ENCODE results near the gene UFSP1.

Gene UFSP1

DNA sequence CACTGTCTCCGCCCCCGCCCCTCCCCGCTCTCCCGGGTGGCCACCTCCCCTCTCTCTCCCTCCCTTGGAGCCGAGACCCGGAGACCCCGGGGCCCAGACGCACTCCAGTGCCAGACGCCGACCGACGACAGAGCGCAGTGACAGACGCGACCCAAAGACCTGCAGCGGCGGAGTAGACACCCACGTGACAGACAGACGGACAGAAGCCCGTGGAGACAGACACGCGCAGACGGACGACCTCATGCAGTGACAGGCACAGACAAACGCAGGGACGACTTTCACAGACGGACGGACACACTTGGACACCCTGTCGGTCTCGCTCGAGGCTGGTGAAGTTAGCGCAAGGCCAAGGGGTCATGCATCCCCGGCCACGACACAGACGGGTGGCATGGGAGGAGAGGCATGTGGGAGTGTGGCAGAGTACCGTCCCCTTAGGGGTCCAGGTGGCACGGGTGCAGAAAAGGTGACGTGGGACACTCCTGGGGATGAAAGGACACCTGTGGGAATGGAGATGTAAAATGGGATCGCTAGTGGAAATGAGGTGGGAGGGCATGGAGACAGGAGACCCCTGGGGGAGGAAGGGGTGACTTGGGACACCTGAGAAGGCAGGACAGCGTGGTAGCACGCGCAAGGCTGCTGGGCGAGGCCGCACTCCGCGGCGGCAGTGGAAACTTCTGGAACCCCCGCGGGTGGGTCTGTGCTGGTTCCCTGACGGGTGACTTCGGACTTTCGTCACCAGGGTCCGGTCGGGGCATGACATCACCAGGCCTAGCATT is 6.6 kb upstream of the UFSP1 start:
- DNase-seq (ENCODE audit: low spot score), result no peak

- no peak for DNase-seq (ENCODE audit: low spot score)
These were observed 6.1 kb upstream of the UFSP1 start, which contains the start of gene ACHE for GRCh38 chr7:100895701-100895955. Gene ACHE, minus strand, starts transcription at chr7:100895888. Its CDS starts 1,656 bp downstream, at chr7:100894232.

- DNase-seq (ENCODE audit: low spot score), result peak; percentile 70
These were observed 5.6 kb upstream of the UFSP1 start for GRCh38 chr7:100894860-100895700.

- peak; percentile 5 for DNase-seq (ENCODE audit: low spot score)
These were observed 4.6 kb upstream of the UFSP1 start for GRCh38 chr7:100893910-100894721.

GRCh38 chr7:100893318-100893895 is 3.9 kb upstream of the UFSP1 start:
- no peak for DNase-seq (ENCODE audit: low spot score)

DNA sequence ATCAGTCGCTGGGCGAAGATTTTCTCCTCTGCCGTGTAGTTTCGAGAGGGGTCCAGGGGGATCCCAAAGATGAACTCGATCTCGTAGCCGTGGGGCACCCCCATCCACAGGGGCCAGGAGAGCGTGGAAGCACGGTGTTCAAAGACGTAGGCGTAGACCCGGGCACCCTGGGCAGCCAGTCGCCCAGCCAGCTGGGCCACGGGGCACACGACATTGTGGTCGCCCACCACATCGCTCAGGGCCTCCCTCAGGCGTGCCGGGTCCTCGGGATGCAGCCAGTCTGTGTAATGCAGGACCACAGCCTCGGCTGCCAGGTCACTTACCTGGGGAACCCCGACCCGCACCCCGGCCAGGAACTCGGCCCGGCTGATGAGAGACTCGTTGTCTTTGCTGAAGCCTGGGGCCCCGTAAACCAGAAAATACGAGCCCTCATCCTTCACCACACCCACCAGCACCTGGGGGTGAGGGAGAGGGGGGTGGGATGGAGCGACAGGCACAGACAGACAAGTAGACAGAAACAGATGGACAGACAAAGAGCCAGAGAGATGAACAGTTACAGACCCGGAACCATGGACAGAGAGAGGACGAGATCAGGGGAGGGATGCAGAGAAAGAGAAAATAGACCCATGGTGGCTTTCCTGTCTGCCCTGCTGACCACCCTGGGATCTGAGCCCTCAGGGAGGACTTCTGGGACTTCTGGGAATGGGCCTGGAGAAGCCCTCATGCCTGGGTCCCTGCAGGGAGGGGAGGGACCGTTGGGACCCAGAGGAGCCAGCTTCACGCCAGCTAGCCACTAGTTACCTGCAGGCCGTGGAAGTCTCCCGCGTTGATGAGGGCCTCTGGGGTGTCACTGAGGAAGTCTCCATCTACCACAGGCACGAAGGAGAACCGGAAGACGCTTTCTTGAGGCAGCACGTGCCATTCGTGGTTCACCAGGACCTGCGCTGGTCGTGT is 3.1 kb upstream of the UFSP1 start:
- peak; percentile 3 for DNase-seq (ENCODE audit: low spot score)

- peak; percentile 25 for DNase-seq (ENCODE audit: low spot score)
These were observed 2.2 kb upstream of the UFSP1 start for GRCh38 chr7:100891568-100892247.

DNA sequence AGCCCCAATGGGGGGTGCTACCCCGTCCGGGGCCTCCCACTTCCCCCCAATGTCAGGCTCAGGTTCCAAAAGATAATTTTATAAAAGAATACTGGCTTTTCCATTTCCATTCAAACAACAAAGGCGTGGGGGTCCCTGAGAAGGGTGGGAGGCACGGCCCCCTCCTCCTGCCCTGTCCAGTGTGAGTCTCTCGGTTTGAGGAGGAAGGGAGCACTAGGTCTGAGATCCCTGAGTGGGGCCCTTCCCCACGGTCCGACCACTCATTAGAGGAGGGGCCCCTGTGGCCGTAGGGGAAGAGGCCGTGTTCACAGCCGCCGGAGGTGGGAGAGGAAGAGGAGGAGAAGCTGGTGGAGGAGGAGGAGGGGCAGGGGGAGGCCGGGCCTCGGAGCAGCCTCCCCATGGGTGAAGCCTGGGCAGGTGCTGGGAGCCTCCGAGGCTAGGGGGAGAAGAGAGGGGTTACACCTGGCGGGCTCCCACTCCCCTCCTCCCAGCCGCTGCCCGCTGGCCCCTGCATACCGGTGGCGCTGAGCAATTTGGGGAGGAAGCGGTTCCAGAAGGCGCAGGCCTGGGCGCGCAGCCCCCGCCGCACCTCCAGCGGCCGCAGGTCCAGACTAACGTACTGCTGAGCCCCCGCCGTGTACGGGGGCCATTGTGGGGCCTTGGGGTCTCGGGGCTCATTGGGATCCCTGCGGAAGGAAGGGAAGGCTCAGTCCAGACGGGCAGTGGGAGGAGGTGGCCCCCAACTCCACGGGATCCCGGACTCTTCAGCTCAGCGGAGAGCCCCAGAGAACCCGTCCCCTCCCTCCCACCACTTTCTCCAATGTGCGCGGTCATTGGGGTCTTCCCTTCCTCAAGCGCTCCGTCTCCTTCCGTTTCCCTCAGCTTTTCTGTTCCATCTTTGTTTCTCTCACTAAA is 1.4 kb upstream of the UFSP1 start:
- peak; percentile 15 for DNase-seq (ENCODE audit: low spot score)

- no peak for DNase-seq (ENCODE audit: low spot score)
These were observed 1.1 kb downstream of the UFSP1 start for GRCh38 chr7:100888291-100888987.

DNA sequence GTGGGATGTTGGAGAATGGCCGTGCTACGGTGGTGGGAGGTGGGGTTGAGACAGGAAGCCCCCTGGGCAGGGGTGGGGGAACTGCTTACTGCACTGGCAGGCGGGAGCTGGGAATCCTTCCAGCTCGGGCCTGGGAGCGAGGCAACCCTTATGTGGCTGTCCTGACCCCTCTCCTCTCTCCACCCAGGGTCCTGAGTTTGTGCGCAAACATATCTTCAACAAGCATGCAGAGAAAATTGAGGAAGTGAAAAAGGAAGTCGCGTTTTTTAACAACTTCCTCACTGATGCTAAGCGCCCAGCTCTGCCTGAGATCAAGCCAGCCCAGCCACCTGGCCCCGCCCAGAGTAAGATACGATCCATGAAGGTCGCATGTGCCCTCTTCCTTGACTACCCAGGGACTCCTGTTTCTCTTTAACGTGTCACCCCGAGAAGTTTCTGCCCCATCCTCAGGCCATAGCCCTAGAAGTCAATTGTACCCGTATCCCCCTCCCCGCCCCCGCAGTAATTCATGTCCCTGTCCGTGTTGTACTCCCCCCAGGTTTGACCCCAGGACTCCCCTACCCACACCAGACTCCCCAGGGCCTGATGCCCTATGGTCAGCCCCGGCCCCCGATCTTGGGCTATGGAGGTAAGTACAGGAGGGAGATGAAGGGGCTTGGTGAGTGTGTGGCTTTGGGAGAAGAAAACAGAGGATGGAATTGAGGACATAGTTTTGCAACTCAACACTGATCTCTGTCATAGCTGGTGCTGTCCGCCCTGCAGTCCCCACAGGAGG is 1.8 kb downstream of the UFSP1 start:
- no peak for DNase-seq (ENCODE audit: low spot score)

DNA sequence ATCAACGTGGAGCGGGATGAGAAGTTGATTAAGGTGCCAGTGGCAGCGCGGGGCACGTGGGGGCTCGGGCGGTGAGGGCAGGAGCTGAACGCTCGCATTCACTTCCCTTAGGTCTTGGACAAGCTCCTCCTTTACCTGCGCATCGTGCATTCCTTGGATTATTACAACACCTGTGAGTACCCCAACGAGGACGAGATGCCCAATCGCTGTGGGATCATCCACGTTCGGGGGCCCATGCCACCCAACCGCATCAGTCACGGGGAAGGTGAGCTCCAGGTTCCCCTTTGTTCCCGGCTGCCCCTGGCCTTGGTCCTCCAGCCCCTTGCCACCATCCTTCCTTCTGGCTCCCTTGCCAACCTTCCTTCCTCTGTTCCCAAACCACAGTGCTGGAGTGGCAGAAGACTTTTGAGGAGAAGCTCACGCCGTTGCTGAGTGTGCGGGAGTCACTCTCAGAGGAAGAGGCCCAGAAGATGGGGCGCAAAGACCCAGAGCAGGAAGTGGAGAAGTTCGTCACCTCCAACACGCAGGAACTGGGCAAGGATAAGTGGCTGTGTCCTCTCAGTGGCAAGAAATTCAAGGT is 2.5 kb downstream of the UFSP1 start:
- DNase-seq (ENCODE audit: low spot score), result no peak

GRCh38 chr7:100886142-100886935 is 3.2 kb downstream of the UFSP1 start:
- no peak for DNase-seq (ENCODE audit: low spot score)

- DNase-seq (ENCODE audit: low spot score), result no peak
These were observed 3.9 kb downstream of the UFSP1 start for GRCh38 chr7:100885440-100886141.

- no peak for DNase-seq (ENCODE audit: low spot score)
These were observed 4.6 kb downstream of the UFSP1 start for GRCh38 chr7:100884736-100885439.

DNA sequence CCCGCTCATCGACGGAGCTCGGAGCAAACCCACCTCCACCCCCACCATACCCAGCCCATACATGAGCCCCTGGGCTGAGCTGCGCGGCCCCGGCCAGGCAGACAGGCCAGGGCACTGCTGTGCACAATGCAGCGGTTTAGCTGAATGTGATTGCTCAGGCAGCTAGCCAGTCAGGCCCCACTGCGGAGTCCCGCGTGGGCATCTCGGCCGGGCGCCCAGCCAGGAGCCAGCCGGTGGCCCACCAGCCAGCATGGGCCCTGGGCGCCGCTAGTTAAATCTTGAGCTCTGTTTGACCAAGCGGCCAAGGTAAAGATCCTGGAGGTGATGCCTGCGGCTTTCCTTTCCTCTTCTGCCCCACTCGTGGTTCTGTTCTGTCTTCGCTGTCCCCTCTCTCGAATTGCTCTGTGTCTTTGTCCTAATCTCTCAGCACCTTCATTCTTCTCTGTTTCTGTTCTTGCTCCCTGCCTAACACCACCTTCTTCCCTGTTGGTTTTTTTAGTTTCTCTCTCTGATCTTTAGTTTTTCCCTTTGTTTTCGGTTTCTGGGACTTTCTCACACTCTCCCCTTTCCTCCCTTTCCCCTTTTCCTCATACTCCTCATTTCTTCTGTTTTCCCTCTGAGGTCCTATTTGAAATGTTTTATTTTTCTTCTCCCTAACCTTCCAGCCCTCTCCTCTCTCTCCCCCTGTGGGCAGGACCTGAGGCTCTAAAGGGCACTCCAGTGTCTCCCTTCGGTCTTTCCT is 6.6 kb downstream of the UFSP1 start:
- DNase-seq (ENCODE audit: low spot score), result no peak

Data from AG08396 (cell line).